Astrocyte of the spinal cord (primary cell): ENCODE measurements around the gene CFAP70.

Experiments
- DNase-seq: peaks from one replicate; pipeline ENCODE4 v3.0.0; 2011; ENCODE audit warnings: low read depth, low spot score
- H3K4me3 ChIP-seq: 2 replicates; pipeline ENCODE4 v1.5.1; 2011; ENCODE audit warnings: low read depth, mild to moderate bottlenecking, low read length, moderate library complexity
- in situ Hi-C: cut with HindIII; loops from 2 replicates; pipeline ENCODE4 v1.10.0; 2017; ENCODE audit warnings: low sequenced_read_pairs
- TF ChIP-seq, protein P1 (sequence below): IDR thresholded peaks from 2 replicates; pipeline ENCODE4 v1.5.1; 2012; ENCODE audit warnings: low read depth, mild to moderate bottlenecking, low read length, inconsistent platforms

The CFAP70 gene

GRCh38 chr10:73234695-73235094 lies 124.0 kb downstream of the CFAP70 start:
- no peak for DNase-seq
- in situ Hi-C loops, result no loop called here
- no peak overlapping the region for H3K4me3 ChIP-seq
- TF ChIP-seq, protein P1, sequence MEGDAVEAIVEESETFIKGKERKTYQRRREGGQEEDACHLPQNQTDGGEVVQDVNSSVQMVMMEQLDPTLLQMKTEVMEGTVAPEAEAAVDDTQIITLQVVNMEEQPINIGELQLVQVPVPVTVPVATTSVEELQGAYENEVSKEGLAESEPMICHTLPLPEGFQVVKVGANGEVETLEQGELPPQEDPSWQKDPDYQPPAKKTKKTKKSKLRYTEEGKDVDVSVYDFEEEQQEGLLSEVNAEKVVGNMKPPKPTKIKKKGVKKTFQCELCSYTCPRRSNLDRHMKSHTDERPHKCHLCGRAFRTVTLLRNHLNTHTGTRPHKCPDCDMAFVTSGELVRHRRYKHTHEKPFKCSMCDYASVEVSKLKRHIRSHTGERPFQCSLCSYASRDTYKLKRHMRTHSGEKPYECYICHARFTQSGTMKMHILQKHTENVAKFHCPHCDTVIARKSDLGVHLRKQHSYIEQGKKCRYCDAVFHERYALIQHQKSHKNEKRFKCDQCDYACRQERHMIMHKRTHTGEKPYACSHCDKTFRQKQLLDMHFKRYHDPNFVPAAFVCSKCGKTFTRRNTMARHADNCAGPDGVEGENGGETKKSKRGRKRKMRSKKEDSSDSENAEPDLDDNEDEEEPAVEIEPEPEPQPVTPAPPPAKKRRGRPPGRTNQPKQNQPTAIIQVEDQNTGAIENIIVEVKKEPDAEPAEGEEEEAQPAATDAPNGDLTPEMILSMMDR, result no peak

DNA sequence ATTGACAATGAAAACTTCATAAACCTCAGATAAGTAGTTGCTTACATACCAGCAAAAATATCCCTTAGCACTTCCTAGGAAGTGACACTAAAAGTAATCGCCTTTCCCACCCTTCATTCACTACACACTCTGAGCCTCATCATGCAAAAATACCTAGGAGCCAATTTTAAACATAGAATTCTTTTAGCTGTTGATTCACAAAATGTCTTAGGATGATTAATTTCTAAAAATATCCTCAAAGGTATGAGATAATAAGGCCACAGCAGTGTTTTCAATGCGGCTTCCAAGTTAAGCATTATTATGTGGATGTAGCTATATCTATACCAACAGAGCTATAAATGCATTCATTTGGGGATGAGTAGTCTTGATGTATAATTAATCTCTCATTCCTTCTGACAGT lies 124.8 kb downstream of the CFAP70 start:
- no peak overlapping the region for H3K4me3 ChIP-seq
- DNase-seq, result no peak
- in situ Hi-C loops, result no loop called here
- TF ChIP-seq, protein P1, result no peak

GRCh38 chr10:73232887-73233286 lies 125.8 kb downstream of the CFAP70 start:
- TF ChIP-seq, protein P1, result peak; percentile 11
- no peak overlapping the region for H3K4me3 ChIP-seq
- no peak for DNase-seq
- in situ Hi-C loops, result no loop called here

DNA sequence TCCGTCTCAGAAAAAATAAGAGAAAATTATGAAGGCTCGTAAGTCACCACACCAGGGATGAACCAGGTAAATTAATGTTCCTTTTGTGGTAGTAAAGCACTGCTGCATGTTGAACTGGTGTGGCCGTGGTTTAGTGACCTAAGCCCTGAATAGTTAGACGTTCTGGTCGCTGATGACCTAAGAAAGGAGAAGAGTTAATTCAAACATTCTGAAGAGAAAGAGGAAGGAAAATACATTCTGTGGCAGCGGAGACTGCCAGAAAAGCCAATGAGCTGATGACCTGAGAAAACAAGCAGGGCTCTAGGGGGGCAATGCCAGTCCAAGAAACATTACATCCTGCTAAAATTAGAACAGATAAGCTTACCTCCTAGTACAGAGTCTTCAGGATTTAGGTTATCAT lies 129.1 kb downstream of the CFAP70 start:
- in situ Hi-C loops, result no loop called here
- TF ChIP-seq, protein P1, result no peak
- H3K4me3 ChIP-seq, result no peak overlapping the region
- DNase-seq, result no peak

GRCh38 chr10:73228247-73228646 lies 130.4 kb downstream of the CFAP70 start:
- no peak for DNase-seq
- TF ChIP-seq, protein P1, result no peak
- no peak overlapping the region for H3K4me3 ChIP-seq
- in situ Hi-C loops, result no loop called here

- no peak for DNase-seq
- in situ Hi-C loops, result no loop called here
- TF ChIP-seq, protein P1, result no peak
- no peak overlapping the region for H3K4me3 ChIP-seq
Measured at GRCh38 chr10:73226663-73227062, 132.0 kb downstream of the CFAP70 start.

DNA sequence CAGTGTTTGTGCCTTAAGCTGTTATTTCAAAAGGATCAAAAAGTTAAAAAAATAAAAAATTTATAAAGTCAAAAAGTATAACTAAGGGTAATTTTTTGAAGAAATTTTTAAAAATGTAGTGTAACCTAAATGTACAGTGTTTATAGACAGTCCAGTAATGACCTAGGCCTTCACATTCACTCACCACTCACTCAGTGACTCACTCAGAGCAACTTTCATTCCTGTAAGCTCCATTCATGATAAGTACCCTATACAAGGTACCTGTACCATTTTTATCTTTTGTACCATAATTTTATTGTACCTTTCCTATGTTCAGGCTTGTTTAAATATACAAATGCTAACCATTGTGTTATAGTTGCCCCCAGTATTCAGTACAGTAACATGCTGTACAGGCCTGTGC lies 133.1 kb downstream of the CFAP70 start:
- DNase-seq, result no peak
- no peak overlapping the region for H3K4me3 ChIP-seq
- TF ChIP-seq, protein P1, result no peak
- in situ Hi-C loops, result no loop called here
